Measurements from ENCODE around the gene STX17.

The STX17 gene

DNA sequence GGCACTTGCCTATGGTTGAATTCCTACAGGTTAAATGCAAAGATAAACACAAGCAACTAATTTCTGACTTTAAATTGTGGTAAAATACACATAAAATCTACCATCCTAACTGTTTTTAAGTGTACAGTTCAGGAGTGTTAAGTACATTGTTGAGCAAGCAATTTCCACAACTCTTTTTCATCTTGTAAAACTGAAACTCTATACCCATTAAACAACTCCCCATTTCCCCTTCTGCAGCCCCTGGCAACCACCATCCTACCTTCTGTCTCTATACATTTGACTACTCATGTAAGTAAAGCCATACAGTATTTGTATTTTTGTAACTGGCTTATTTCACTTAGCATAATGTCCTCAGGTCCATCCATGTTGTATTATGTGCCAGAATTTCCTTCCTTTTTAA, 38.5 kb upstream of the STX17 start:
- TF ChIP-seq, protein P1, sequence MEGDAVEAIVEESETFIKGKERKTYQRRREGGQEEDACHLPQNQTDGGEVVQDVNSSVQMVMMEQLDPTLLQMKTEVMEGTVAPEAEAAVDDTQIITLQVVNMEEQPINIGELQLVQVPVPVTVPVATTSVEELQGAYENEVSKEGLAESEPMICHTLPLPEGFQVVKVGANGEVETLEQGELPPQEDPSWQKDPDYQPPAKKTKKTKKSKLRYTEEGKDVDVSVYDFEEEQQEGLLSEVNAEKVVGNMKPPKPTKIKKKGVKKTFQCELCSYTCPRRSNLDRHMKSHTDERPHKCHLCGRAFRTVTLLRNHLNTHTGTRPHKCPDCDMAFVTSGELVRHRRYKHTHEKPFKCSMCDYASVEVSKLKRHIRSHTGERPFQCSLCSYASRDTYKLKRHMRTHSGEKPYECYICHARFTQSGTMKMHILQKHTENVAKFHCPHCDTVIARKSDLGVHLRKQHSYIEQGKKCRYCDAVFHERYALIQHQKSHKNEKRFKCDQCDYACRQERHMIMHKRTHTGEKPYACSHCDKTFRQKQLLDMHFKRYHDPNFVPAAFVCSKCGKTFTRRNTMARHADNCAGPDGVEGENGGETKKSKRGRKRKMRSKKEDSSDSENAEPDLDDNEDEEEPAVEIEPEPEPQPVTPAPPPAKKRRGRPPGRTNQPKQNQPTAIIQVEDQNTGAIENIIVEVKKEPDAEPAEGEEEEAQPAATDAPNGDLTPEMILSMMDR (IDR thresholded peaks at IDR 0.05; ENCODE audit: insufficient read depth, low read length, poor library complexity, severe bottlenecking): no peak
- TF ChIP-seq EZH2phosphoT487 (conservative IDR thresholded peaks at IDR 0.05; ENCODE audit: low read length): no peak
- H3K27ac ChIP-seq (ENCODE audit: low read depth, low read length): no peak overlapping the region
- H2AFZ ChIP-seq (ENCODE audit: low read depth, low read length, severe bottlenecking): no peak overlapping the region
- H4K20me1 ChIP-seq (ENCODE audit: low read depth, low read length): no peaks in the 10 kb centered on the region
- no peak overlapping the region for H3K4me3 ChIP-seq (ENCODE audit: insufficient read depth, low read length, poor library complexity, severe bottlenecking)
- no peaks in the 10 kb centered on the region for H3K9me2 ChIP-seq (replicated peaks; ENCODE audit: insufficient read depth, low read length)
- H3K9me3 ChIP-seq (ENCODE audit: insufficient read depth, low read length): no peaks in the 10 kb centered on the region
- no peaks in the 10 kb centered on the region for H3F3A ChIP-seq (ENCODE audit: insufficient read depth)
- H3K9ac ChIP-seq (ENCODE audit: low read length): no peak overlapping the region
- H3K4me2 ChIP-seq (ENCODE audit: low read depth, low read length, poor library complexity, severe bottlenecking): no peak overlapping the region
- no peaks in the 10 kb centered on the region for H3K79me2 ChIP-seq (ENCODE audit: insufficient read depth, low read length)
- H3K27me3 ChIP-seq (ENCODE audit: low read length): no peaks in the 10 kb centered on the region
- no peaks in the 10 kb centered on the region for H3K36me3 ChIP-seq (ENCODE audit: low read length)

DNA sequence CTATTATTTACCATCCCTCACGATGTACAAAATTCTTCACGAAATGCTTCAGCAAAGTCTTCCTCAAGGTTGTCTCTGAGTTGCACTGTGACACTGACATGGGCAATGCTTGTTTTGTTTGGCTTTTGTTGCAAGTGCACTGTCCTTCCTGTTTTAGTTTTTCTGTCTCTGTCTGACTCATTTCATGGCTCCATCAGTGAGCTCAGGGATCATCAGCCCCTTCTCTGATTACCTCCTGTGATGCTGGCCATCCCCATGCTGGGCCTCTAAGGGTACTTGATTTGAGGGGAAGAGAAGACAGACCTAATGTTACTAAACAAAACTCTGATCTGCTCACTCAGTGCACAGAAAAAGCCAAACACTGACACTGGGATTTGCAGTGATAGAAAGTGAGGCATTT, 37.6 kb upstream of the STX17 start:
- H3K4me2 ChIP-seq (ENCODE audit: low read depth, low read length, poor library complexity, severe bottlenecking): no peak overlapping the region
- H3K36me3 ChIP-seq (ENCODE audit: low read length): no peaks in the 10 kb centered on the region
- no peak overlapping the region for H3K9ac ChIP-seq (ENCODE audit: low read length)
- H2AFZ ChIP-seq (ENCODE audit: low read depth, low read length, severe bottlenecking): no peak overlapping the region
- no peak for TF ChIP-seq EZH2phosphoT487 (conservative IDR thresholded peaks at IDR 0.05; ENCODE audit: low read length)
- TF ChIP-seq, protein P1 (IDR thresholded peaks at IDR 0.05; ENCODE audit: insufficient read depth, low read length, poor library complexity, severe bottlenecking): no peak
- H3K27ac ChIP-seq (ENCODE audit: low read depth, low read length): no peak overlapping the region
- no peaks in the 10 kb centered on the region for H3F3A ChIP-seq (ENCODE audit: insufficient read depth)
- H4K20me1 ChIP-seq (ENCODE audit: low read depth, low read length): no peaks in the 10 kb centered on the region
- H3K27me3 ChIP-seq (ENCODE audit: low read length): no peaks in the 10 kb centered on the region
- no peaks in the 10 kb centered on the region for H3K9me3 ChIP-seq (ENCODE audit: insufficient read depth, low read length)
- no peaks in the 10 kb centered on the region for H3K9me2 ChIP-seq (replicated peaks; ENCODE audit: insufficient read depth, low read length)
- no peaks in the 10 kb centered on the region for H3K79me2 ChIP-seq (ENCODE audit: insufficient read depth, low read length)
- no peak overlapping the region for H3K4me3 ChIP-seq (ENCODE audit: insufficient read depth, low read length, poor library complexity, severe bottlenecking)

DNA sequence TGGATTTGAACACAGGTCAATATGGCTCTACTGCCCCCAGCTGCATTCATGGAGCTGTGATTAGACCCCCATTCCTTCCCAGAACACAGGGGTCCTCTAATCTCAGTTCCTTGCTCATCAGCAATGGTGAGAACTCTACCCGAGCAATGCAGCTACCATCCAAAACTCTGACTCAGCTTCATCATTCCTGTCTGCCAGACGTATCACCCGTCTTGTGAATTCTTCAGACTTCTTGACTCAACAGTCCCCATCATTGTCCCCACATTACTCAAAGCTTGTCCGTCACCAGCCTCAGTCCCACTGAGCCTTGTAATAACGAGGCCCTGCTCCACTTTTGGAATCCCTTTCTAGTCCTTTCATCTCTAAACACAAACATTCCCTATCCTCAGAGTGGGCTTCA, 36.3 kb upstream of the STX17 start:
- no peak overlapping the region for H3K9ac ChIP-seq (ENCODE audit: low read length)
- no peaks in the 10 kb centered on the region for H3K9me3 ChIP-seq (ENCODE audit: insufficient read depth, low read length)
- no peaks in the 10 kb centered on the region for H3K27me3 ChIP-seq (ENCODE audit: low read length)
- no peak overlapping the region for H3K4me3 ChIP-seq (ENCODE audit: insufficient read depth, low read length, poor library complexity, severe bottlenecking)
- no peaks in the 10 kb centered on the region for H4K20me1 ChIP-seq (ENCODE audit: low read depth, low read length)
- no peaks in the 10 kb centered on the region for H3F3A ChIP-seq (ENCODE audit: insufficient read depth)
- no peaks in the 10 kb centered on the region for H3K36me3 ChIP-seq (ENCODE audit: low read length)
- no peak overlapping the region for H3K4me2 ChIP-seq (ENCODE audit: low read depth, low read length, poor library complexity, severe bottlenecking)
- TF ChIP-seq, protein P1 (IDR thresholded peaks at IDR 0.05; ENCODE audit: insufficient read depth, low read length, poor library complexity, severe bottlenecking): no peak
- no peak for TF ChIP-seq EZH2phosphoT487 (conservative IDR thresholded peaks at IDR 0.05; ENCODE audit: low read length)
- H3K27ac ChIP-seq (ENCODE audit: low read depth, low read length): no peak overlapping the region
- no peaks in the 10 kb centered on the region for H3K9me2 ChIP-seq (replicated peaks; ENCODE audit: insufficient read depth, low read length)
- H3K79me2 ChIP-seq (ENCODE audit: insufficient read depth, low read length): no peaks in the 10 kb centered on the region
- no peak overlapping the region for H2AFZ ChIP-seq (ENCODE audit: low read depth, low read length, severe bottlenecking)
